HepG2 (cell line): ENCODE data around the gene NTN3. TPM values are rescaled to one million over a fixed set of nuclear protein-coding genes. Genes with fewer than 3 reads are reported as not detected.
A peak's percentile ranks its signal among the peaks of the same experiment; 100 is the strongest.

Source experiments
- HMGXB4 ChIP-seq, 2 experiments: sonication (generic) in 1 of 2; formaldehyde crosslinking in 1 of 2; IDR thresholded peaks; 2 replicates each; pipeline versions ENCODE4 v1.4.0 to v1.6.1; 2018 to 2020; ENCODE audit warnings: missing genetic modification reagents in 2 of 2, borderline replicate concordance in 1 of 2, low read depth in 1 of 2, mild to moderate bottlenecking in 1 of 2, missing biosample characterization in 1 of 2
- JDP2 ChIP-seq: sonication (generic); formaldehyde crosslinking; IDR thresholded peaks from 2 replicates; pipeline ENCODE4 v1.8.1; 2022; ENCODE audit warnings: missing genetic modification reagents, borderline replicate concordance
- KDM2A ChIP-seq: sonication (generic); formaldehyde crosslinking; IDR thresholded peaks from 2 replicates; pipeline ENCODE4 v1.4.0; 2020; ENCODE audit warnings: low read depth, missing genetic modification reagents, borderline replicate concordance
- KLF16 ChIP-seq, 2 experiments: sonication (generic) in 1 of 2; formaldehyde crosslinking in 1 of 2; IDR thresholded peaks; 2 replicates each; pipeline versions ENCODE4 v1.6.1 to v1.8.0; 2016 to 2023; ENCODE audit warnings: missing genetic modification reagents in 2 of 2, missing compliant biosample characterization in 1 of 2
- MAX ChIP-seq: IDR thresholded peaks from 2 replicates; pipeline ENCODE4 v1.6.1; 2012; ENCODE audit warnings: inconsistent platforms
- MXD4 ChIP-seq: IDR thresholded peaks from 2 replicates; pipeline ENCODE4 v1.6.1; 2016; ENCODE audit warnings: mild to moderate bottlenecking, missing biosample characterization, missing genetic modification reagents
- POLR2AphosphoS5 ChIP-seq: IDR thresholded peaks from 2 replicates; pipeline ENCODE4 v1.6.1; 2012; ENCODE audit warnings: low read depth, low read length
- RXRB ChIP-seq: IDR thresholded peaks from 2 replicates; pipeline ENCODE4 v1.6.1; 2016; ENCODE audit warnings: borderline replicate concordance, missing genetic modification reagents, missing compliant biosample characterization
- SMAD9 ChIP-seq: sonication (generic); formaldehyde crosslinking; IDR thresholded peaks from 2 replicates; pipeline ENCODE4 v1.5.1; 2020; ENCODE audit warnings: mild to moderate bottlenecking, missing genetic modification reagents
- TCF7L2 ChIP-seq: IDR thresholded peaks from 2 replicates; pipeline ENCODE4 v1.6.1; 2011; ENCODE audit warnings: mild to moderate bottlenecking, low read depth, low read length, moderate library complexity
- UBTF ChIP-seq: sonication (generic); formaldehyde crosslinking; IDR thresholded peaks from 2 replicates; pipeline ENCODE4 v1.4.0; 2020; ENCODE audit warnings: mild to moderate bottlenecking, missing genetic modification reagents
- ZBTB43 ChIP-seq: sonication (generic); formaldehyde crosslinking; conservative IDR thresholded peaks from 2 replicates; pipeline ENCODE4 v1.4.0; 2020; ENCODE audit warnings: missing genetic modification reagents
- ZFX ChIP-seq: sonication (generic); formaldehyde crosslinking; IDR thresholded peaks from 2 replicates; pipeline ENCODE4 v1.4.0; 2020; ENCODE audit warnings: mild to moderate bottlenecking, low read depth, missing genetic modification reagents, moderate library complexity
- ZMYM4 ChIP-seq: sonication (generic); formaldehyde crosslinking; IDR thresholded peaks from 2 replicates; pipeline ENCODE4 v1.8.1; 2023; ENCODE audit warnings: mild to moderate bottlenecking, missing genetic modification reagents
- ZNF484 ChIP-seq: sonication (generic); formaldehyde crosslinking; IDR thresholded peaks from 2 replicates; pipeline ENCODE4 v1.5.1; 2020; ENCODE audit warnings: mild to moderate bottlenecking, low read depth, missing genetic modification reagents, borderline replicate concordance
- ZNF567 ChIP-seq: sonication (generic); formaldehyde crosslinking; IDR thresholded peaks from 2 replicates; pipeline ENCODE4 v1.8.1; 2023; ENCODE audit warnings: mild to moderate bottlenecking, missing genetic modification reagents, borderline replicate concordance
- polyA plus RNA-seq, 8 experiments: library from polyadenylated mRNA; depleted of rRNA in 3 of 8; stranded (reverse) in 7 of 8; unstranded in 1 of 8; fragments of >200 nt; fragmentation: Illumina TruSeq in 4 of 8; extraction: Trizol in 4 of 8; gene quantifications; 2 replicates each; pipeline versions ENCODE4 v1.2.1 to v1.2.3, GENCODE V29; 2011 to 2016; ENCODE audit warnings: low read depth in 4 of 8, missing spikeins in 1 of 8, mixed read lengths in 1 of 8; ENCODE audit not compliant: insufficient read depth in 1 of 8
- total RNA-seq, 5 experiments: library from RNA; depleted of rRNA; stranded (reverse); fragments of >200 nt; fragmentation: Illumina TruSeq; extraction: Trizol; gene quantifications; 2 replicates each; pipeline ENCODE4 v1.2.3, GENCODE V29; 2016; ENCODE audit warnings: low read depth in 1 of 5
- TF ChIP-seq, protein P1 (sequence below): sonication (generic); formaldehyde crosslinking; IDR thresholded peaks from 2 replicates; pipeline ENCODE4 v1.4.0; 2020; ENCODE audit warnings: mild to moderate bottlenecking, missing genetic modification reagents, borderline replicate concordance

The NTN3 gene
- total and polyA plus RNA-seq, 2 of the 13 experiments (the other 11 are each of a cell fraction or from before 2014, with no cell fraction given), result 0.09 to 0.20 TPM

DNA sequence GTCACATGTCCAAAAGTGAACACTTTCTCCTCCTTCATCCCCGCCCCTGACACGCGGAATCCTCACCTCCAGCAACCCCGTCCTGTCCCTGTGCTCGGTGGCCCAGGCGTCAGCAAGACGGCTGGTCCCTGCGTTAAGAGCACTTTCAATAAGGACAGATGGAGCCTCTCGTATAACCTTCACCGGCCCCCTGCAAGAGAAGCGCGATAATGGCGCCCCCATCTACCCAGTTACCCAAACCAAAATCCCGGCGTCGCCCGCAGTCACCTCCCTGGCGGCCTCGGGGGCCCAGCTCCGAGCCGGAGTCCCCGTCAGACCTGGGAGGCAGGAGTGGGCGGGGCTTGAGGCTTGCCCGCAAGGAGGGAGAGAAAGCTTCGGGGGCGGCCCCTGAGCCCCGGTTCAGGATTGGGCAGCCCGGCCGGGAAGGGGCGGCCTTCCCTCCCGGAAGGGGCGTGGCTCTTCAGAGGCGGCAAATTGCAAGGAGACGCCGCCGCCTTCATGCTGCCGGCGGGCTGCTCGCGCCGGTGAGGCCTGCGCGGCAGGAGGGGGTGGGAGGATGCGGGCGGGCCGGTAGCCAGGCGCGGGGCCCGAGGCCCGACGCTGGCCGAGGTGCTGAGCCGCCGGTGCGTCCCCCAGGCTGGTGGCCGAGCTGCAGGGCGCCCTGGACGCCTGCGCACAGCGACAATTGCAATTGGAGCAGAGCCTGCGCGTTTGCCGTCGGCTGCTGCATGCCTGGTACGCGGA lies 11.3 kb upstream of the NTN3 start, which contains the start of gene TEDC2 (continued):
- TF ChIP-seq, protein P1, sequence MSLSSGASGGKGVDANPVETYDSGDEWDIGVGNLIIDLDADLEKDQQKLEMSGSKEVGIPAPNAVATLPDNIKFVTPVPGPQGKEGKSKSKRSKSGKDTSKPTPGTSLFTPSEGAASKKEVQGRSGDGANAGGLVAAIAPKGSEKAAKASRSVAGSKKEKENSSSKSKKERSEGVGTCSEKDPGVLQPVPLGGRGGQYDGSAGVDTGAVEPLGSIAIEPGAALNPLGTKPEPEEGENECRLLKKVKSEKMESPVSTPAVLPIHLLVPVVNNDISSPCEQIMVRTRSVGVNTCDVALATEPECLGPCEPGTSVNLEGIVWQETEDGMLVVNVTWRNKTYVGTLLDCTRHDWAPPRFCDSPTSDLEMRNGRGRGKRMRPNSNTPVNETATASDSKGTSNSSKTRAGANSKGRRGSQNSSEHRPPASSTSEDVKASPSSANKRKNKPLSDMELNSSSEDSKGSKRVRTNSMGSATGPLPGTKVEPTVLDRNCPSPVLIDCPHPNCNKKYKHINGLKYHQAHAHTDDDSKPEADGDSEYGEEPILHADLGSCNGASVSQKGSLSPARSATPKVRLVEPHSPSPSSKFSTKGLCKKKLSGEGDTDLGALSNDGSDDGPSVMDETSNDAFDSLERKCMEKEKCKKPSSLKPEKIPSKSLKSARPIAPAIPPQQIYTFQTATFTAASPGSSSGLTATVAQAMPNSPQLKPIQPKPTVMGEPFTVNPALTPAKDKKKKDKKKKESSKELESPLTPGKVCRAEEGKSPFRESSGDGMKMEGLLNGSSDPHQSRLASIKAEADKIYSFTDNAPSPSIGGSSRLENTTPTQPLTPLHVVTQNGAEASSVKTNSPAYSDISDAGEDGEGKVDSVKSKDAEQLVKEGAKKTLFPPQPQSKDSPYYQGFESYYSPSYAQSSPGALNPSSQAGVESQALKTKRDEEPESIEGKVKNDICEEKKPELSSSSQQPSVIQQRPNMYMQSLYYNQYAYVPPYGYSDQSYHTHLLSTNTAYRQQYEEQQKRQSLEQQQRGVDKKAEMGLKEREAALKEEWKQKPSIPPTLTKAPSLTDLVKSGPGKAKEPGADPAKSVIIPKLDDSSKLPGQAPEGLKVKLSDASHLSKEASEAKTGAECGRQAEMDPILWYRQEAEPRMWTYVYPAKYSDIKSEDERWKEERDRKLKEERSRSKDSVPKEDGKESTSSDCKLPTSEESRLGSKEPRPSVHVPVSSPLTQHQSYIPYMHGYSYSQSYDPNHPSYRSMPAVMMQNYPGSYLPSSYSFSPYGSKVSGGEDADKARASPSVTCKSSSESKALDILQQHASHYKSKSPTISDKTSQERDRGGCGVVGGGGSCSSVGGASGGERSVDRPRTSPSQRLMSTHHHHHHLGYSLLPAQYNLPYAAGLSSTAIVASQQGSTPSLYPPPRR (CRISPR knock-in tag), result no peak
- 0 out of 2 replicates have a peak, but pooled peaks have one; percentile 15 for TF ChIP-seq ZBTB43 (CRISPR knock-in tag)
- TF ChIP-seq ZNF567 (CRISPR knock-in tag), result no peak
- TF ChIP-seq RXRB (CRISPR knock-in tag), result 0 out of 2 replicates have a peak, but pooled peaks have one; percentile 7
- TF ChIP-seq JDP2 (CRISPR knock-in tag), result no peak
- 0 out of 2 replicates have a peak, but pooled peaks have one; percentile 37 for TF ChIP-seq POLR2AphosphoS5
- peak; percentile 94 for TF ChIP-seq MXD4 (CRISPR knock-in tag)
- TF ChIP-seq KLF16 (CRISPR knock-in tag; IDR thresholded peaks at IDR 0.05), result peak in 1 of 2 experiments; percentile 37; a peak in 1 of 4 replicates
- peak; percentile 94 for TF ChIP-seq MAX
- TF ChIP-seq HMGXB4 (CRISPR knock-in tag; IDR thresholded peaks at IDR 0.05; ENCODE audit: borderline replicate concordance in 1 of 2, low read depth in 1 of 2), result no peak
- 0 out of 2 replicates have a peak, but pooled peaks have one; percentile 55 for TF ChIP-seq UBTF
- no peak for TF ChIP-seq TCF7L2
- TF ChIP-seq KDM2A (CRISPR knock-in tag), result 0 out of 2 replicates have a peak, but pooled peaks have one; percentile 15
- peak; percentile 8; the same call in 1 of the 2 replicates for TF ChIP-seq ZMYM4 (CRISPR knock-in tag)
- TF ChIP-seq SMAD9 (CRISPR knock-in tag), result no peak
- no peak for TF ChIP-seq ZNF484 (CRISPR knock-in tag)
- peak; percentile 81 for TF ChIP-seq ZFX (CRISPR knock-in tag)
